Measurements from ENCODE around the gene ABCB10. TPM values are rescaled to one million over a fixed set of nuclear protein-coding genes. Genes with fewer than 3 reads are reported as not detected.

Gene ABCB10
- total RNA-seq, 1 donor from 2014 or later = 16.4 TPM

DNA sequence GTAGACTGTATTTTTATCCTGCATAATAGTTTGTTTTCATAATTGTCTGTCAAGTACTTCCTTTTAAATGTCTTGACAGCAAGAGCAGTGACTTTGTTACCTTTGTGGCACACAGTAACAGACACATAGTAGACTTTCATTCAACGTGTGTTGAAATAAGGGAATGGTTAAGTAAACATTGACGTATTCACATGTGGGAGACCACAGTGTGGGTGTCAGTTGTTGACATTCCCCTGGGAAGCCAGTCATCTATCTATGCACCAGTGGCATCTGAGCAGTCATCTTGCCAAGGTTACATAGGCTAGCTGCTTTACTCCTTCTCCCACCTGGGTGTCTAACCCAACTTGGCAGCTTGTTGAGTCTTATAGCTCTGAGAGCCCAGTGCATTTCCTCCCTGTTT is 48.9 kb downstream of the ABCB10 start:
- peaks cover 17% of the 10 kb centered on the region for H3K4me1 Mint-ChIP-seq (ENCODE audit: low read depth, unreplicated experiment)
- H3K36me3 Mint-ChIP-seq (ENCODE audit: low read depth, unreplicated experiment) = no peaks in the 10 kb centered on the region
- Histone ChIP-seq H3K36me3 (ENCODE audit: insufficient read depth, low read length) (peaks cover 2% of the 10 kb centered on the region), H3K27me3 (ENCODE audit: insufficient read depth, low read length) (no peaks in the 10 kb centered on the region), H3K4me3 (ENCODE audit: insufficient read depth, low read depth, low read length) (no peak overlapping the region), H3K9ac (ENCODE audit: low read length) (no peak overlapping the region), H3K9me3 (ENCODE audit: insufficient read depth, low read depth, low read length) (no peaks in the 10 kb centered on the region), H3K4me2 (ENCODE audit: low read length) (peak overlapping the region; percentile 96), H3K27ac (ENCODE audit: low read depth, low read length) (no peak overlapping the region), H2AFZ (ENCODE audit: low read depth, low read length) (peak overlapping the region; percentile 99), H3K79me2 (ENCODE audit: insufficient read depth, low read length) (peaks cover 33% of the 10 kb centered on the region), H3K4me1 (ENCODE audit: insufficient read depth, low read length) (peaks cover 21% of the 10 kb centered on the region), H4K20me1 (ENCODE audit: insufficient read depth, low read length) (no peaks in the 10 kb centered on the region)
- FAIRE-seq (no peak), DNase-seq (ENCODE audit: low read depth) (peak; percentile 61)
- H3K27ac Mint-ChIP-seq (ENCODE audit: unreplicated experiment) = peak overlapping the region; percentile 100
- H3K9me3 Mint-ChIP-seq (ENCODE audit: unreplicated experiment) = no peaks in the 10 kb centered on the region
- peak overlapping the region; percentile 94 for H3K4me3 Mint-ChIP-seq (ENCODE audit: unreplicated experiment)
- TF ChIP-seq, protein P1, sequence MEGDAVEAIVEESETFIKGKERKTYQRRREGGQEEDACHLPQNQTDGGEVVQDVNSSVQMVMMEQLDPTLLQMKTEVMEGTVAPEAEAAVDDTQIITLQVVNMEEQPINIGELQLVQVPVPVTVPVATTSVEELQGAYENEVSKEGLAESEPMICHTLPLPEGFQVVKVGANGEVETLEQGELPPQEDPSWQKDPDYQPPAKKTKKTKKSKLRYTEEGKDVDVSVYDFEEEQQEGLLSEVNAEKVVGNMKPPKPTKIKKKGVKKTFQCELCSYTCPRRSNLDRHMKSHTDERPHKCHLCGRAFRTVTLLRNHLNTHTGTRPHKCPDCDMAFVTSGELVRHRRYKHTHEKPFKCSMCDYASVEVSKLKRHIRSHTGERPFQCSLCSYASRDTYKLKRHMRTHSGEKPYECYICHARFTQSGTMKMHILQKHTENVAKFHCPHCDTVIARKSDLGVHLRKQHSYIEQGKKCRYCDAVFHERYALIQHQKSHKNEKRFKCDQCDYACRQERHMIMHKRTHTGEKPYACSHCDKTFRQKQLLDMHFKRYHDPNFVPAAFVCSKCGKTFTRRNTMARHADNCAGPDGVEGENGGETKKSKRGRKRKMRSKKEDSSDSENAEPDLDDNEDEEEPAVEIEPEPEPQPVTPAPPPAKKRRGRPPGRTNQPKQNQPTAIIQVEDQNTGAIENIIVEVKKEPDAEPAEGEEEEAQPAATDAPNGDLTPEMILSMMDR (IDR thresholded peaks at IDR 0.05; ENCODE audit: insufficient read depth, low read depth, low read length) = no peak
- TF ChIP-seq EZH2 (IDR thresholded peaks at IDR 0.05; ENCODE audit: insufficient read depth, low read length) = no peak
- no peaks in the 10 kb centered on the region for H3K27me3 Mint-ChIP-seq (ENCODE audit: low read depth, unreplicated experiment)

DNA sequence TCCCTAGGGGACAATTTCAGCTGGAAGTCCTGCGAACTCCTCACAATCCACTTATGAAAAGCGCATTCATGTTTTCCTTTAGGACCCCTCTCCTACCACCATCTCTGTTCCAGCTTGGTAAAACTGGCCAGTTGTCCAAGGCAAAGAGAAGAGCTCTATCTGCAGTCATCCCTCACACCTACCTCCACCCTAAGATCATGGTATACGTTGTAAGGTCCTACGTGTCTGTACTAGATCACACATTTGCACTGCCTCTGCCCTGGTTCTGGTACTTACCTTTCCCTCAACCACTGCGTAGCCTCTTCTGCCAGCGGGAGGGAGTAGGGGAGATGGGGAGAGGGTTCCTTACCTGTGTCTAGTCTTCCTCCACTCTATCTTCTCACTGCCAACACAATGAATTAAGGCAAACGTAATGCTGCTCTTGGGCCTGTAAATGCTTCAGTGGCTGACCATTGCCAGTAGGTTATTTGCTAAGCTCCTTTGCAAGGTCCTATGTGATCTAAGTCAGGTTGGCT is 49.6 kb downstream of the ABCB10 start:
- Histone ChIP-seq H3K9me3 (ENCODE audit: insufficient read depth, low read depth, low read length) (no peaks in the 10 kb centered on the region), H4K20me1 (ENCODE audit: insufficient read depth, low read length) (no peaks in the 10 kb centered on the region), H3K4me3 (ENCODE audit: insufficient read depth, low read depth, low read length) (peak overlapping the region; percentile 91), H2AFZ (ENCODE audit: low read depth, low read length) (peak overlapping the region; percentile 99), H3K36me3 (ENCODE audit: insufficient read depth, low read length) (peaks cover 4% of the 10 kb centered on the region), H3K79me2 (ENCODE audit: insufficient read depth, low read length) (peaks cover 37% of the 10 kb centered on the region), H3K4me1 (ENCODE audit: insufficient read depth, low read length) (peaks cover 21% of the 10 kb centered on the region), H3K27me3 (ENCODE audit: insufficient read depth, low read length) (no peaks in the 10 kb centered on the region), H3K9ac (ENCODE audit: low read length) (peak overlapping the region; percentile 92), H3K4me2 (ENCODE audit: low read length) (peak overlapping the region; percentile 96), H3K27ac (ENCODE audit: low read depth, low read length) (peak overlapping the region; percentile 89)
- H3K4me3 Mint-ChIP-seq (ENCODE audit: unreplicated experiment) = peak overlapping the region; percentile 94
- H3K27ac Mint-ChIP-seq (ENCODE audit: unreplicated experiment) = peak overlapping the region; percentile 100
- no peak for DNase-seq (ENCODE audit: low read depth)
- peaks cover 17% of the 10 kb centered on the region for H3K4me1 Mint-ChIP-seq (ENCODE audit: low read depth, unreplicated experiment)
- no peaks in the 10 kb centered on the region for H3K27me3 Mint-ChIP-seq (ENCODE audit: low read depth, unreplicated experiment)
- H3K9me3 Mint-ChIP-seq (ENCODE audit: unreplicated experiment) = no peaks in the 10 kb centered on the region
- no peaks in the 10 kb centered on the region for H3K36me3 Mint-ChIP-seq (ENCODE audit: low read depth, unreplicated experiment)
- TF ChIP-seq EZH2 (IDR thresholded peaks at IDR 0.05; ENCODE audit: insufficient read depth, low read length) = no peak
- TF ChIP-seq, protein P1 (IDR thresholded peaks at IDR 0.05; ENCODE audit: insufficient read depth, low read depth, low read length) = no peak
- no peak for FAIRE-seq

Measured in astrocyte (in vitro differentiated cells and primary cell).